Lower leg skin (tissue), 4 donors: ENCODE results near the gene SORCS2. TPM values are rescaled to one million over a fixed set of nuclear protein-coding genes. Genes with fewer than 3 reads are reported as not detected.

Experiments used
- DNase-seq, 2 donors: peaks; one replicate each; pipeline ENCODE4 v3.0.0-alpha.2; 2019; ENCODE audit warnings: low spot score in 2 of 2
- H3K4me3 ChIP-seq: fragments of 200-600 bp; sonication (generic); 2 replicates; pipeline ENCODE4 v1.5.1; 2017; ENCODE audit warnings: mild to moderate bottlenecking, low read depth; ENCODE audit not compliant: poor library complexity, severe bottlenecking
- CTCF ChIP-seq, 3 donors: fragments of 450-650 bp; IDR thresholded peaks; one replicate each; pipeline ENCODE4 v1.5.1; 2016; ENCODE audit warnings: antibody characterized with exemption in 3 of 3, mild to moderate bottlenecking in 3 of 3, moderate library complexity in 2 of 3
- POLR2A ChIP-seq, 2 donors: fragments of 450-650 bp; IDR thresholded peaks; one replicate each; pipeline ENCODE4 v1.6.1; 2016 to 2017; ENCODE audit warnings: antibody characterized with exemption in 2 of 2, mild to moderate bottlenecking in 1 of 2, moderate library complexity in 1 of 2
- WGBS, 2 donors: methylation state at CpG; one replicate each; pipeline ENCODE4 v1.1.5; 2018; 5-methylcytosine and 5-hydroxymethylcytosine counted together
- intact Hi-C: fragments of 100-400 bp; cut with DNase I; formaldehyde crosslinking; loops from one replicate; pipeline ENCODE4 v1.15.0; 2023; ENCODE audit warnings: low total_unique reads
- total RNA-seq, 4 donors: library from RNA; depleted of rRNA; stranded (reverse); fragments of >200 nt; gene quantifications; one replicate each; pipeline ENCODE4 v1.1.0, GENCODE V29; 2016

SORCS2 gene
- total RNA-seq, 4 donors from 2014 or later, result 1.1 to 6.4 (median 1.5) TPM

GRCh38 chr4:7422898-7423180 is 230.5 kb downstream of the SORCS2 start:
- WGBS, 2 donors, result 93 to 94% methylated on average over 9 of the region's 9 CpGs
- TF ChIP-seq POLR2A (IDR thresholded peaks at IDR 0.05), result no peak
- no peak overlapping the region for H3K4me3 ChIP-seq
- no peak for DNase-seq
- intact Hi-C loops, result no loop called here

DNA sequence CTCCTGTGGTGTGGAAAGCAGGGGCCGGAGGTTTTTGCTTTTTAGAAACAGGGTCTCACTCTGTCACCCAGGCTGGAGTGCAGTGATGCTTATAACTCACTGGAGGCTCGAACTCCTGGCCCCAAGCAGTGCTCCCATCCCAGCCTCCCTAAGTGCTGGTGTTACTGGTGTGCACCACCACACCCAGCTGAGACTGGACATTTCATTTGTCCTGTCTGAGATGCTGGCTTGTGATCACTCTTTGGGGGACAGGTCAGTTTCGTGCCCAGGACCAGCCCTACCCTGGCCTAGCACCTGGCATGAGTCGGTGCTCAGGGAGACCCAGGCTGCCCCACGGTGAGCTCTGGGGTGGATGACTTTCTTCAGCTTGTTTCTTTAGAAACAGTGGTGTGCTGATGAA is 231.1 kb downstream of the SORCS2 start:
- peak in 1 of 2 donors; percentile 76 for DNase-seq
- H3K4me3 ChIP-seq, result no peak overlapping the region
- no peak for TF ChIP-seq CTCF (IDR thresholded peaks at IDR 0.05)
- intact Hi-C loops, result no loop called here
- whole genome bisulfite sequencing, 2 donors, result 68 to 73% methylated on average over 5 of the region's 5 CpGs

GRCh38 chr4:7423801-7424552 is 231.6 kb downstream of the SORCS2 start:
- H3K4me3 ChIP-seq, result no peak overlapping the region
- intact Hi-C loops, result no loop called here
- TF ChIP-seq CTCF (IDR thresholded peaks at IDR 0.05) (no peak), POLR2A (IDR thresholded peaks at IDR 0.05) (no peak)
- peak in 1 of 2 donors; percentile 74 for DNase-seq
- 49 to 51% methylated on average over 14 to 15 of the region's 17 CpGs for WGBS, 2 donors

- intact Hi-C loops, result no loop called here
- peak in 1 of 2 donors; percentile 74 for DNase-seq
- 81 to 88% methylated on average over 16 to 18 of the region's 18 CpGs for WGBS, 2 donors
- H3K4me3 ChIP-seq, result no peak overlapping the region
- TF ChIP-seq CTCF (IDR thresholded peaks at IDR 0.05), result no peak
- TF ChIP-seq POLR2A (IDR thresholded peaks at IDR 0.05), result no peak
These were observed 232.3 kb downstream of the SORCS2 start for GRCh38 chr4:7424553-7425111.

DNA sequence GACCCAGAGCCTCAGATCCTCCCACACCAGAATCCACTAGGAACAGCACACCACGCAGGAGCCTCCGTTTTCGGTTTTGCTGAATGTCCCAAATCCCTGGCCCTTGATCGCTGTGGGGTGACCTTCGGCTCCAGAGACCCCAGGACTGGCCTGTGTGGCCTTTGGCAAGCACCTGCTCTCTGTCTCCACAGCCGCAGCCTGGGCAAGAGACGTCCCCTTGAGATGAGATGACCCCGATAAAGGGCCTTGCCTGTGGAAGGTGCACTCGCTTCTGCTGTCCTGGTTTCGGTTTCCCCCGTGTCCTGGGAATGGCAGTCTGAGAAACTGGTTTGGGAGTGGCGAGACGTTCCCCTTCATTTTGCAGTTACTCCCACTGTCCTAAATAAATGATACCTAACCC is 232.8 kb downstream of the SORCS2 start:
- WGBS, 2 donors, result 91 to 94% methylated on average over 12 to 13 of the region's 13 CpGs
- peak in 1 of 2 donors; percentile 78 for DNase-seq
- no peak overlapping the region for H3K4me3 ChIP-seq
- intact Hi-C loops, result no loop called here
- TF ChIP-seq POLR2A (IDR thresholded peaks at IDR 0.05) (no peak), CTCF (IDR thresholded peaks at IDR 0.05) (no peak)

- peak in 1 of 2 donors; percentile 73 for DNase-seq
- WGBS, 2 donors, result 89 to 90% methylated on average over 25 to 28 of the region's 28 CpGs
- intact Hi-C loops, result no loop called here
- no peak for TF ChIP-seq POLR2A (IDR thresholded peaks at IDR 0.05)
- no peak for TF ChIP-seq CTCF (IDR thresholded peaks at IDR 0.05)
- H3K4me3 ChIP-seq, result no peak overlapping the region
These were observed 233.5 kb downstream of the SORCS2 start for GRCh38 chr4:7425591-7426468.
